ENCODE results near the gene CAP2.

GRCh38 chr6:17360564-17360963 lies 32.8 kb upstream of the CAP2 start:
- TF ChIP-seq, protein P1, sequence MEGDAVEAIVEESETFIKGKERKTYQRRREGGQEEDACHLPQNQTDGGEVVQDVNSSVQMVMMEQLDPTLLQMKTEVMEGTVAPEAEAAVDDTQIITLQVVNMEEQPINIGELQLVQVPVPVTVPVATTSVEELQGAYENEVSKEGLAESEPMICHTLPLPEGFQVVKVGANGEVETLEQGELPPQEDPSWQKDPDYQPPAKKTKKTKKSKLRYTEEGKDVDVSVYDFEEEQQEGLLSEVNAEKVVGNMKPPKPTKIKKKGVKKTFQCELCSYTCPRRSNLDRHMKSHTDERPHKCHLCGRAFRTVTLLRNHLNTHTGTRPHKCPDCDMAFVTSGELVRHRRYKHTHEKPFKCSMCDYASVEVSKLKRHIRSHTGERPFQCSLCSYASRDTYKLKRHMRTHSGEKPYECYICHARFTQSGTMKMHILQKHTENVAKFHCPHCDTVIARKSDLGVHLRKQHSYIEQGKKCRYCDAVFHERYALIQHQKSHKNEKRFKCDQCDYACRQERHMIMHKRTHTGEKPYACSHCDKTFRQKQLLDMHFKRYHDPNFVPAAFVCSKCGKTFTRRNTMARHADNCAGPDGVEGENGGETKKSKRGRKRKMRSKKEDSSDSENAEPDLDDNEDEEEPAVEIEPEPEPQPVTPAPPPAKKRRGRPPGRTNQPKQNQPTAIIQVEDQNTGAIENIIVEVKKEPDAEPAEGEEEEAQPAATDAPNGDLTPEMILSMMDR (IDR thresholded peaks at IDR 0.05 in 8 of 11, conservative IDR thresholded peaks at IDR 0.05 in 3 of 11) = no peak
- no peak for TF ChIP-seq POLR2A (IDR thresholded peaks at IDR 0.05)
